ENCODE results near the gene SCMH1.
"Not testable (repeated sequence)": the region's sequence is repeated elsewhere in the genome, so short reads cannot be mapped to it uniquely, and the experiment has no call there.

The SCMH1 gene
- 20.9 to 29.7 (median 26.6) reads per million in 3 experiments for total RNA-seq

GRCh38 chr1:41241749-41242341 lies at the start of gene SCMH1:
TSS of gene SCMH1 (minus strand) at chr1:41242306. CDS start at chr1:41186133, 56,173 bp downstream.
- peak; percentile 59 for DNase-seq

- DNase-seq: no peak
These were observed 49.1 kb upstream of the SCMH1 start for GRCh38 chr1:41291195-41291594.

- no peak for DNase-seq
These were observed 47.1 kb upstream of the SCMH1 start for GRCh38 chr1:41289196-41289595.

- DNase-seq: no peak
These were observed 44.9 kb upstream of the SCMH1 start for GRCh38 chr1:41286992-41287391.

- no peak for DNase-seq
These were observed 44.4 kb upstream of the SCMH1 start for GRCh38 chr1:41286486-41286885.

GRCh38 chr1:41285818-41286217 lies 43.7 kb upstream of the SCMH1 start:
- DNase-seq: no peak

- no peak for DNase-seq
These were observed 42.0 kb upstream of the SCMH1 start for GRCh38 chr1:41284121-41284520.

GRCh38 chr1:41282679-41283317 lies 40.7 kb upstream of the SCMH1 start:
- no peak for DNase-seq

GRCh38 chr1:41281334-41281733 lies 39.2 kb upstream of the SCMH1 start:
- no peak for DNase-seq

- no peak for DNase-seq
These were observed 38.3 kb upstream of the SCMH1 start for GRCh38 chr1:41280202-41281032.

GRCh38 chr1:41278076-41278475 lies 36.0 kb upstream of the SCMH1 start:
- DNase-seq: no peak

GRCh38 chr1:41277371-41277975 lies 35.4 kb upstream of the SCMH1 start:
- no peak for DNase-seq

GRCh38 chr1:41275831-41276230 lies 33.7 kb upstream of the SCMH1 start:
- no peak for DNase-seq

GRCh38 chr1:41274752-41275545 lies 32.8 kb upstream of the SCMH1 start:
- DNase-seq: no peak

- no peak for DNase-seq
These were observed 30.5 kb upstream of the SCMH1 start for GRCh38 chr1:41272601-41273000.

- DNase-seq: peak; percentile 46
These were observed 26.2 kb upstream of the SCMH1 start for GRCh38 chr1:41268154-41268770.

- no peak for DNase-seq
These were observed 20.0 kb upstream of the SCMH1 start for GRCh38 chr1:41261926-41262618.

GRCh38 chr1:41260768-41261167 lies 18.7 kb upstream of the SCMH1 start:
- no peak for DNase-seq

- DNase-seq: no peak
These were observed 17.1 kb upstream of the SCMH1 start for GRCh38 chr1:41259221-41259620.

GRCh38 chr1:41255978-41256377 lies 13.9 kb upstream of the SCMH1 start:
- DNase-seq: no peak

- not testable (repeated sequence) for DNase-seq
These were observed 9.0 kb upstream of the SCMH1 start for GRCh38 chr1:41251120-41251519.
